ENCODE measurements around the gene OLFM1.

DNA sequence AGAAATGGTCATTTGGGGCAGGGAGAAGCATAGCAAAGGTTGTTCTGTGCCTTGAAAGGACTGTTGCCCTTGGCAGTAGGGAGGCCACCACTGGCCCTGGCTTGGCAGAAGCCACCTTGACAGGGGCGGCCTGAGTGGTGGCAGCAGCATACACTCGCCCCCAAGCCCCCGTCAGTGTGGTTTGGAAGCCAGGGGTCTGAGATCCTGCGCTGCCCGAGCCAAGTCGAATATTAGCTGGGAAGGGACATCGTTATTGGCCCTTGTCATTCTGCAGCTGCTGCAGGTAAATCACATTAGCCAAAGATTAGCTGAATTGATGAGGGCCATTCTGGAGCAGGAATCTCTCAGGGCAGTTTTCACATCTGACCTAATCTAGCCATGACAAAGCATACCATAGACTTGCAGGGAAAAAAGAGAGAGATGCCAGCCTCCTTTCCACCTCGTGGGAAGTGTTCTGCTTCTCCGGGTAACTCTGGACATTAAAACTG, 9.0 kb downstream of the OLFM1 start:
- TF ChIP-seq CTCF (IDR thresholded peaks at IDR 0.05) (no peak), POLR2A (IDR thresholded peaks at IDR 0.05) (no peak), POLR2AphosphoS5 (IDR thresholded peaks at IDR 0.05) (no peak)

Measured in breast epithelium (tissue), 3 donors.